ENCODE results near the gene VPS26C. TPM values are rescaled to one million over a fixed set of nuclear protein-coding genes. Genes with fewer than 3 reads are reported as not detected.

Gene VPS26C
- total and polyA plus RNA-seq, 2 of the 13 experiments (the other 11 are each of a cell fraction or from before 2014, with no cell fraction given): 30.3 to 39.7 TPM

GRCh38 chr21:37220433-37220980 is 46.6 kb downstream of the VPS26C start (continued):
- TF ChIP-seq ZNF770 (CRISPR knock-in tag; IDR thresholded peaks at IDR 0.05) (peak; percentile 82), ZNF362 (CRISPR knock-in tag; IDR thresholded peaks at IDR 0.05; ENCODE audit: borderline replicate concordance) (no peak), ZNF687 (CRISPR knock-in tag; IDR thresholded peaks at IDR 0.05) (no peak), MAZ (IDR thresholded peaks at IDR 0.05; ENCODE audit: borderline replicate concordance, low read depth, low read length) (no peak), MAZ (CRISPR knock-in tag; IDR thresholded peaks at IDR 0.05; ENCODE audit: low read depth) (no peak), ZBTB34 (CRISPR knock-in tag; IDR thresholded peaks at IDR 0.05) (0 out of 2 replicates have a peak, but pooled peaks have one; percentile 30)

All from HepG2 (cell line).